Neural progenitor cell (in vitro differentiated cells): ENCODE results near the gene WASHC2C.
"Not testable (repeated sequence)": the region's sequence is repeated elsewhere in the genome, so short reads cannot be mapped to it uniquely, and the experiment has no call there.

Source experiments
- CTCF ChIP-seq: fragments of 200-600 bp; sonication (generic); IDR thresholded peaks from 2 replicates; pipeline ENCODE4 v1.5.1; 2017; ENCODE audit warnings: antibody characterized with exemption, mild to moderate bottlenecking
- EZH2phosphoT487 ChIP-seq: fragments of 200-600 bp; sonication (generic); IDR thresholded peaks from 2 replicates; pipeline ENCODE4 v1.6.1; 2017; ENCODE audit warnings: antibody characterized with exemption

- not testable (repeated sequence) for TF ChIP-seq CTCF, EZH2phosphoT487
Observed at GRCh38 chr10:45726703-45727420, at the start of gene WASHC2C.
